Hematopoietic multipotent progenitor cell (in vitro differentiated cells): ENCODE results near the gene SEPTIN2. TPM values are rescaled to one million over a fixed set of nuclear protein-coding genes. Genes with fewer than 3 reads are reported as not detected.
"Not testable (repeated sequence)": the region's sequence is repeated elsewhere in the genome, so short reads cannot be mapped to it uniquely, and the experiment has no call there.

ENCODE experiments used
- DNase-seq, 3 donors: peaks; one replicate each; pipeline ENCODE4 v3.0.0-alpha.2; 2011 to 2015; ENCODE audit warnings: low read depth in 2 of 3, low spot score in 2 of 3
- total RNA-seq: library from RNA; depleted of rRNA; stranded (reverse); fragments of >200 nt; gene quantifications from one replicate; pipeline ENCODE4 v1.2.3, GENCODE V29; 2012

SEPTIN2 gene
- total RNA-seq, 1 donor = 138 TPM

DNA sequence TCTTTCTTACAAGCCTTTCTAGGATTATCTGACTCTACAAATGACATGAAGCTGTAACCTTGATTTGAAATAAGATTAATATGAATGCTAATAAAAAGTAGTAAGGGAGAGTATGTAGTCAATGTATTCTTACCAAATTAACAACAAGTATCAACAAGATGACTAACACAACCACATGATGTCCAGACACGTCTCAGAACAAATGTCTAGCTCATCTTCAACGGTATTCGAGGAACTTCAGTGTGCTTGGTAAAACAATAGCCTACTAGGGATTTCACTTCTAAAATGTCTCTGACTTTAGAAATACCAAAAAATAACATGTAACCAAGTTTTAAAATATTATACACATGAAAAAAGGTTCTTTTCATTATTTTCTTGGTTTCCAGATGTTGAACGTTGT lies 3.6 kb upstream of the SEPTIN2 start:
- DNase-seq = no peak

DNA sequence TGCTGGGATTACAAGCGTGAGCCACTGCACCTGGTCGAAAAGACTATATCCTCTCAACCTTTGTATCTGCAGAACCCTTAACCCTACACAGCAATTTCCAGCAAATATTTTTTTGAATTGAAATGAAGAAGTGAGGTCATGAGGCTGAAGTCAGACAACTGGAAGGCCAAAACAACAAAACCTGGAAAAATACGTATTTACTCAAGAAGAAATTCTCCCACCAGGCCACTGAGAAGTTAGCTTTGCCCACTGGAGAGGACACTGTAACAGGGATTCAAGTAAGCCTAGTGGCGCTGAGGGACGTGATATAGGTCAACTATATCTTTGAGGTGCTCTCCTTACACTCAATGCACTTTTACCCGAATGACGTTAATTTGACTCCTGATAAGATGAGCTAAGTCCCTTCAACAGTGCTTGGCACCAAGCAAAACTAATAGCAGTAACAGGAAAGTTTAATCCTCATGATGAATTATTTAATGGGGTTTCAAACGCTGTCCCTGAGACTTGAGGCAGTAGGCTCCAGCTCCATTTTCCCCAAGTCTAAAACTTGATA lies 2.1 kb upstream of the SEPTIN2 start:
- DNase-seq = no peak

DNA sequence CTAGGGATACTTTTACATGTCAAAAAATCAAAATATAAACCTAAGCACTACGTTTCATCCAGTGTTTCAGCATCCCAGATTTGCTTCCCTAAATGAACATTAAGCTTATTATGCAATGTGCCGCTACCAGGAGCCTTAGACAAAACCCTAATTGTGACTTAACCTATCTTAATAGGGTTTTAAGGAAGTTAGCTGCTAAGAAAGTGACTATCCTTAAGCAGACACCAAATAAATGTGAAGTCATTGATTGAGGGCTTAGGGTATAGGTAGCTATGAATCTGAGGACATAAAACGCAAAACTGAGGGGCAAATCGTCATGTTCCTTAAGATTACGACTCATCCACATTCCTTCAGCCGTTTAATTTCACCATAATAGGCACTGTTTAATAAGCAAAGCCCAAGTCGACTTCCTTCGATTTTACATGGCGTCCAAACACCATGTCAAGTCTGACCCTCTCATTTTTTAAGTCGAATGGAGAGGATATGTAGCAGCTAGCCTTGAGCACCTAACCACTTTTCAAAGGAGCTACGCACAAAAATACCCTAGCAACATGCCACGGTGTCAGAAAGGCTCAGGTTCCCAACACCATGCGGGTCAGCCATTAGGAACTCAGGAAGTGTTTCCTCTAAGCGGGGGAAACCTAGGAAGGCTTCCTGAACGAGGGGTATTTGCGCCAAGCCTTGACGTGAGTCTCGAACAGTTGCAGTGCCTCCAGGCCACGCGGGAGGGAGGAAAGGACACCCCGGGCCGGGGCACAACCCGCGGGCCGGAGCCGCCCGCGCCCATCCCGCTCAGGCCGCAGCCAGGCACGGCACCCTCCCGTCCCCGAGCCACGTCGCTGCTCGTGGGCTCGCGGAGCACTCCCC lies 1.3 kb upstream of the SEPTIN2 start:
- DNase-seq = peak in 2 of 3 donors; percentile 20 to 37

DNA sequence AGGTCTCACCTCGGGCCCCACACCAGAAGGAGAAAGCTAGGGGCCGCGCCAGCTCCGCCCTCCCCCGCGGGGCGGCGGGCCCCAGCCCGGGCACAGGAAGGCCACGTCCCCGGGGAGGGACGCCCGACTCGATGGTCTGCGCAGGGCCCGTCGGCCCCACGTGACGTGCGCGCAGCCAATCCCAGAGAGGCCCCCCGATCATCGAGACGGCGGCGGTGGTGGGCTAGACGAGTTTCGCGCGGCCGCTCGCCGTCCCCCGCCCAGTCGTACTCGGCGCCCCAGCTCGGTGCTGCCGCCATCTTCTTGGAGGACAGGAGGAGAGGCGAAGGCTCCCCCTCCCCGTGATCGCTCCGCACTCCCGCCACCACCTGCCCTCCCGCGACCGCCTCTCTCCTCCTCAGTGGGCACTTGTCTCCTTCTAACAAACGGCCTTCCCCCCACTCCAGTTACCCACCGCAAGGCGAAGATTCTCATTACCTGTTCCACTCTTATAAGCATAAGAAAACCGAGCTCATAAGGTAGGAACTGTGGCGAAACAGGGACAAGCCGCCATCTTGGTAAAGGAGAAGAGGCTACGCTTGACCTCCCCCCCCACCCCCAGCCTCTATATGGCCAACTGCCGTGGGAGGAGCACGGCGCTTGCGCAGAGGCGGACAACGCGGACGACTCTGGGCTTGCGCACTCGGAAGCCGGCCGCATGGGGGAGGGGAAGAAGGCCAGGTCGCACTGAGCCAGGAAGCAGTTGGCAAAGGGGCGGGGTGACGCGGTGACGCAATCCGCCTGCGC lies 439 bp upstream of the SEPTIN2 start, which contains the start of gene HDLBP:
TSS of gene HDLBP (minus strand) at position 580 of the 786 bp plus-strand sequence. CDS start 48,803 bp downstream, outside the sequence.
- peak; percentile 99 to 100 (median 99) for DNase-seq

DNA sequence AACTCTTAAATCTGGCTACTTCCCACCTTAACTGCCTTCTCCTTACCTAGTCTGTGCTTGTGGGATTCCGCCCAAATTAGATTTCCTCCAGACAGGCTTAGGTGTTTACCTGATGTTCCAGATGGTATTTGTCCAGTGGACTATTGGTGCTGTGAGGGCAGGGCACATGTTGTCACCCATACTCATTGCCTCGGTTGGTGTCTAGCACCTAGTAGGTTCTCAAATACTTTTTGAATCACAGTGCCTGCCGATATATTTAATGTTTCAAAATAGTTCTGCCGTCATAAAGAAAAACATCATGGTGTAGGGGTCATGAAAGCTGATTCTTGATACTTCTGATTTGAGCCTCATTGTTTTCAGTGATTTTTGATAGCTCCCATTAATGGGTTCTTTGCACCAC lies 1.1 kb downstream of the SEPTIN2 start:
- peak in 1 of 3 donors; percentile 7 for DNase-seq

DNA sequence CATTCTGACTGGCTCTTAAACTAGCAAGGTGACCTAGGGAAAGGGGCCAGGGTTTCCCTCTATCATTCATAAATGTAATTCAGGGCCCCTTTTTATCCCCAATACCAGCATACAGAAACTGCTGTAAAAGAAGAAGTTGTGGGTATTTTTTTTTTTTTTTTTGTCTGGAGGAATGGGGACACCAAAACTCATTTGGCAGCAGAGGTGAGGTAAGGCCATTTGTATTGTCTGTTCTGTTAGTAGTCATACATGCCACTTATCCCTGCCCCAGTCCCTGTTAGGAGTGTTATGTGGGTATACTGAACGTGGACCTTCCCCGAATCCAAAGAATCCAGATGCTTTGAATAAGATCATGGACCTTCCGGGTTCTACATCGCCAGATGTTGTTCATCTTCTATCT lies 1.7 kb downstream of the SEPTIN2 start:
- DNase-seq = peak in 2 of 3 donors; percentile 37 to 63

DNA sequence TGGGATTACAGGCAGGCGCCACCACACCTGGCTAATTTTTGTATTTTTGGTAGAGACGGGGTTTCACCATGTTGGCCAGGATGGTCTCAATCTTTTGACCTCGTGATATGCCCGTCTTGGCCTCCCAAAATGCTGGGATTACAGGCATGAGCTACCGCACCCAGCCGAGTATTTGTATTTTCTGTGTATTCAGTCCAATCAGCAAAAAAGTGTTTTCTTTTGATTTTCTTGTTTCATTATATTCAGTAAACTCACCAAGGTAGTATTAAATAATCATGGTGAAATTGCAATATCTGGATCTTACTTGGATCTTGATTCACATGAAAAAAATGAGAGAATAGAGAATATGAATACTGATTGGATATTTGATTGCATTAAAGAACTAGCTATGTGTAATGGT lies 3.1 kb downstream of the SEPTIN2 start:
- DNase-seq = not testable (repeated sequence)

DNA sequence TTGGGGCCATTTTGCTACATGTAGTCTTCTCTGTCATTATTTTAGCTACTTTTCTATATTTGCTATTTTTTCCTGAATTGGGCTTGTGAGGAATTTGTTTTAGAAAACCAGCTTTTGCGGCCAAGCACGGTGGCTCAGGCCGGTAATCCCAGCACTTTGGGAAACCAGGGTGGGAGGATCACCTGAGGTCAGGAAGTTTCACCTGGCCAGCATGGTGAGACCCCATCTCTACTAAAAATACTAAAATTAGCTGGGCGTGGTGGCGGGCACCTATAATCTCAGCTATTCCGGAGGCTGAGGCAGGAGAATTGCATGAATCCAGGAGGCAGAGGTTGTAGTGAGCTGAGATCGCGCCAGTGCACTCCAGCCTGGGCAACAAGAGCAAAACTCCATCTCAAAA lies 4.7 kb downstream of the SEPTIN2 start:
- no peak for DNase-seq

DNA sequence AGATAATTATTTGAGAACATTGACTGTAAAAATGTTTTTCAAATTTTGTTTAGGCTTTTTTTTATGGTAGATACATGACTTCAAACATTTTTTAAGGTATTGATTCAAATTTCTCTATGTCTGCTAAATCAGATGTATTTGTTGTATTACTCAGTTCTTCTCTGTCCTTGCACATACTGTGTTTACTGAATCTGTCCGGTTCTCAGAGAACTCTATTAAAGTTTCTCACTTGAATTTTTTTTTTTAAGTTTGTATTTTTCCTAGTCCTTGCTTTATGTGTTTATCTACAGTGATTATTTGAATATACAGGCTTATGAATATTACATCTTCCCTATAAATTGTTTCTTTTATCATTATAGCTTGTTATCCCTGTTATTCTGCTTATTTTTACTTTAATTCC lies 5.3 kb downstream of the SEPTIN2 start:
- no peak for DNase-seq

DNA sequence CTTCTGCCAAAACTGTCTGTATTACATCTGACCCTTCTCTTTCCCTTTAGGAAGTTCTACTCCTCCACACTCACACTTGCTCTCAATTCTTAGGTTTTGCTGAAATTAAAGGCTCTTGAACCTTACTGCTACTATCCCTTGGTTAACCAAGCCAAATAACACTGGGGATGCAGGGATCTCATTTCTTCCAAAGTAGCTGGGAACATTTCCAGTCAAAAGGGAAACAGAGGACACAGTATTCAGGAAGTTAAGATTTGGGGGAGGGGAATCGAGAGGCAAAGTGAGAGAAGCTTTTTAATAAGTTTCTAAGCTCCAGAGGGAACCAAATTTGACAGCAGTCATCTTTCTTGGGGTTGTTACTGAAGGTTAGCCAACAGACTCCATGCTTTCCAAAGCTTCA lies 6.2 kb downstream of the SEPTIN2 start:
- DNase-seq = no peak

DNA sequence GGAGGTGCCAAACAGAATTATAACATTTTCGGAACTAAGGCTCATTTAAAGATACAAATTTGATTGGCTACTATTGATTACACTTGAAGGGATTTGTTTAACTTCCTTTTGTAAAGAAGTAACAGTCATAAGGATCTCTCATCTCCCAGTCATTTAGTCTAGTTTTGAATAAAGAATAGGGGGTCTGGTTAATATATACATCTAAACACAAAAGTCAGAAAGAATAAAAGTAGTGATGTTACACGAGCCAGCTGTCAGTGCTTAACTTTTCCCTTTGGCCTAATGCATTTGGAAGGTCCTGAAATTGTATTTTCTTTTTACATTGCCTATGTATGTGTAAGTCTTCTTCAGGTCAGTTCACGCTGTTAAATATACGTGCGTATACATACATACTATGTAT lies 8.1 kb downstream of the SEPTIN2 start:
- no peak for DNase-seq

DNA sequence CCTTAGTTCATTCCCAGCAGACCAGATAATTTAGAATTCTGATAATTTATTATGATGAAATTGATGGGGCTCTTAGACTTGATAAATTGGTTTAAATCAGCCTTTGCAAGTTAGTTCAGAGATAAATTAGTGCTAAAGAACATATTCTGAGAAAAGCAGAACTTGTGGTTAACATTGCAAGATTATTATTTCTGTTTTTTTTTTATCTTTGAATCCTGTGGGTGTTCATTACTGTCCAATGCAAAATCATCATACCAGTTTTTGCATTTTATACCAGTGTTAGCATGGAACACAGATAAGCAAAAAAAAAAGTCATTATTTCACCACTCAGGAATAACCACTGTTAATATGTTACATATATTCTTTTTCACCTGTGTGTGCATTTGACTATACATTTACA lies 9.1 kb downstream of the SEPTIN2 start:
- DNase-seq = peak in 2 of 3 donors; percentile 32 to 71

DNA sequence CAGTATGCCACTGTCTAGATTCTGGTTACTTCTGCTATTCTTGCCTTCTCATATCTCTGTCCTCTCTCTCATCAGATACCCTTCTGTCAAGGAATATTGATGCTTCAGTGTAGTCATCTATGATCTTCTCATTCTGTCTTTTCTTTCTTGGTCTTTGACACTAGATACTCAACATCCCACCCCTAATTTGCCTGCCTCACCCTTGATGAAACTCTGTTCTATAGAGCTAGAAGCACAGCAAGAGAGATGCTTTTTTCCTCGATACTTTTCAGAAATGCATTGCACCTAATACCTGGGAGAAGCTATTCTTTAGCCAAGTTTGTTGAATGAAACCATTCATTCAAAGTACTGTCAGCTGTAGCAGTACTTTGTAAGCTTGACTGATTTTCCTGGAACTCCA lies 9.5 kb downstream of the SEPTIN2 start:
- no peak for DNase-seq

DNA sequence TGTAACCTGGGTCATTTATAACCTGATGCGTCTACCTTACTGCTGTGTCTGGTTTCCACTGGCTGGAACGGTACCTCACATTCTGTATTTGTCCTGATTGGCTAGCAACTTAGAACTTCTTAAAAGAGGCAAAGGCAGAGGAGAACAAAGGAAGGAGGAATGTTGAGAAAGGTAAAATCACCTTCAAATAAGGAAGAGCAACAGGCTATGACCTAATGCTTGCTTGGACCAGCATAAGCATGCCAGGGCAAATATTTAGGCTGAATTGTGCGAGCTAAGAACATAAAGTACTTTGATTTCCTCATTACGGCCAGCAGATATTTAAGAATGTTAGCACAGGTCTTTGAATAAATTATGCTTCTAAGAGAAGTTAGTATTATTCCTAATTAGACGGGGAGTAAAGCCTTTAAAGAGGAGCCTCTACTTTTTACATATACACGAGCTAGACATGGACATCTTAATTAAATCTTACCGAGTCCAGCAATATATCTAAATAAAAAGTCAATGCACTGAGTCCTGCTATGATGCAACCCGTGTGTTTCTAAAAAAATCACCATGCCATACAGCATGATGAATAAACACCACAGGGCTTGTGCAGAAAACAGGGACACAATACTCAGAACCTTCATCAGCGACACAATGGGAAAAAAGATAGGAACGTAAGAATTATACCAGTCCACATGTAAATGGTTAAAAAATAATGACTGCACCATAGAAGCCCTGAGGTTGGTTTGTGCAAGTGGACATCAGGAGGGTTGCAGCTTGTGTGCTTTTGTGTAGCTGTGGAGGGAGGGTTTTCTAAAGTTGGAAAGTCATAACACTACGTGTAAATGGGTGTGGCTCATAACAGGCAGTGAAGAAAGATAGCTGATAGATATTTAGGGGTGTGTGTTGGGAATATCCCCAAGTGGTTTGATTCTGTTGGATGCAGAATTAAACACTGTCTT lies 14.2 kb downstream of the SEPTIN2 start:
- no peak for DNase-seq

DNA sequence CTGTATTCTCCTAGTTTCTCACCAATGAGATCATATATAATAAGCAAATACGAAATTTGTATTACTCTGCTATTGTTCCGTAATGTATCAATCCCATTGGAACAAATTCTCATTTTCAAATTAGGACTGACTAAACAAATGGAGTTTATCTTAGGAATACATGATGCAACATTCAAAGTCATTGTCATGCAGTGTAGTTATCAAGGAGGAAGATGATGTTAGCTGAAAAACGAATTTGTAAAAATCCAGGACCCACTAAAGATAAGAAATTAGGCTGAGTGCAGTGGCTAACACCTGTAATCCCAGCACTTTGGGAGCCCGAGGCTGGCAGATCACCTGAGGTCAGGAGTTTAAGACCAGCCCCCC lies 14.9 kb downstream of the SEPTIN2 start:
- no peak for DNase-seq

DNA sequence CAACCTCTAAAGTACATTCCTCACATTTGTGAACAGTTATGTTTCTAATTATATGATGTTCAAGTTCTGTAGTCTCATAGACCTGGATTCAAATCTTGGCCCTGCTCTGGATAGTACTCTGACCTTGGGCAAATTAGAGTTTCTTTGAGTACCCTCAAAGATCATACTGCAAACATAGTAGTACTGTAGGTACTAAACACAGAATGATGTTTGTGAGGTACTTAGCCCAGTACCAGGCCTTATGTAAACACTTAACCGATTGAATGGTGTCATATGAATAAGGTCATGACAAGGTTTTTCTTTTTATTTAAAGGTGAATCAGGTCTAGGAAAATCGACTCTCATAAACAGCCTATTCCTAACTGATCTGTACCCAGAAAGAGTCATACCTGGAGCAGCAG lies 19.1 kb downstream of the SEPTIN2 start:
- DNase-seq = no peak

DNA sequence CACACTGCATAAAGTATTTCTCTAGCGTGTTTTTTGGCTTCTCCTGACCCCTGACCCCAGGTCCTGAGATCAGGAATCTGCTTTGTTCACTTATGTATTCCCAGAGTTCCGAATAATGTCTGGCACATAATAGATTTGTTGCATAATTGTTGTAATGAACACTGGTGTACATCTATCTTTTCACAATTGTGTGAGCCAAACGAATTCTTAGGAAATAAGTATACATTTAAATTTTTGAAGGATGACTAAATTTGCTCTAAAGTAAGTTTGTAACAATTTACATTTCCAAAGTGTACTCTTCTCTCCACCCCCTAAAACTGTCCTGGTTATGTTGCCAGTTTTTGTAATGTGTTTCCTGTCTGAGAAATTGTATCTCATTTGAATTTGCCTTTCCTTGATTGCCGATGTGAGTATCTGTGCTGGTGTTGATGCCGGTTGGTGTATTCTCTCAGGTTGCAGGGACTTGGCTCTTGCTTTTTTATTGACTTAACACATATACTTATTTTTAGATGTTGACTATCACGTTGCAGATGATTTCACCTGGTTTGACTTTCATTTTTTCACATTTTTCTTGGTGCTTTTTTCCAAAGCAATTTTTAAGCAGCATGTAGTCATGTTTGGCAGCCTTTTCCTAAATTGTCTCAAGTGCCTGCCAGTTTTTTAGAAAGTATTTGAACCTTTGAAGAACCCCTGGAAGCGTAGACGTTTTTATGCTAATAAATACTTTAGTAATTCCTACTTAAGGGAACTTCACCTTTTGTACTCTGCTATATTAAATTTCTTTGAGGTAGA lies 24.3 kb downstream of the SEPTIN2 start:
- no peak for DNase-seq

DNA sequence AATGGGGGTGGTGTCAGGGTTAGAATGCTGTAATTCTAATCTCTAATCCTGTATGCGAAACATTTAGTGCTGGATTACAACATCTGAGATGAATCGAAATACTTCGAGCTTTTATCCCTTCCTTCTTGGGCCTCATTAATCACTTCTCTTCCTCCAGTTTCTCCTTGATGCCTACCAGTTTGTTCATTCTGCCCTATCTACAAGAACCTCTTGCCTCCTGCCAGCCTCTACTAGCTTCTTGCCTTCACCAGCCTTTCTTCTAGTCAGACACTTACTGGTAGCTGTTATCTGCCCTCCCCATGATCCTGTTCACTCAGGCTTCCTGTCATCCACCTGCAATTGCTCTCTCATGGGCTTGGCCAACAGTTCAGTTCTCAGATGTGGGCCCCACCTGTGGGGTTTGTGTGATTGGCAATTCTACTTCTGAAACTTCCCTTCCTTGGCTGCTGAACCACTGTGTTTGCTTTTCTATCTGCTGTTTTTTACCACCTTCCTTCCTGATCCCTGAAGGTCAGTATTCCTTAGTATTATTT lies 25.0 kb downstream of the SEPTIN2 start:
- no peak for DNase-seq

DNA sequence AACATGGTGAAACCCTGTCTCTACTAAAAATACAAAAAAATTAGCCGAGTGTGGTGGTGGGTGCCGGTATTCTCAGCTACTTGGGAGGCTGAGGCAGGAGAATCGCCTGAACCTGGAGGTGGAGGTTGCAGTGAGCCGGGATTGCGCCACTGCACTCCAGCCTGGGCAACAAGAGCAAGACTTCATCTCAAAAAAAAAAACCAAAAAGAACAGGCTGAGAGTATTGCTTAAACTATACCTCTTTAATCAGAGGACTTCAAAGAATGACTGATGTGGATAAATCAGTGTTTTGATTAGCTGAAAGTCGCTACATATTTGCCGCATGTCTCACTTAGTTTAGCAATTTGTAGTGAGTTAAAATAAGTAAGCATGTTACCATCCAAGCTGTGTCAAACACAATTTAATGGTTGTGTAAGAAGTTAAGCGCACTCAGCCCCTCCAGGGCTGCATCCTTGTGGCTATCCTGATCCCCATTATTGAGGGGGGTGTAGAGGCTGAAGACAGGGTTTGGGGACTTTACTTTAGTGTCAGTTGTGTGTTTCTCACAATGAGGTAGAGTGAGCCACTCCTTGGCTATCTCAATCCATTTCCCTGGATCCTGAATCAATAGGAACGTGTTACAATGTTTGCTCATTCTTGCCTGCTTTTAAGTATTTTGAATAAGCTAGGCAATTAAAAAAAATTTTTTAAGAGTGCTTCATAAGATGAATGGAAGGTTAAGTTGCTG lies 29.4 kb downstream of the SEPTIN2 start:
- no peak for DNase-seq
